ENCODE results near the gene SIL1. TPM values are rescaled to one million over a fixed set of nuclear protein-coding genes. Genes with fewer than 3 reads are reported as not detected.

The SIL1 gene
- total and polyA plus RNA-seq, 2 donors (not counting 3 experiments of a cell fraction or from before 2014, with no cell fraction given) = 47.6 to 67.2 TPM

GRCh38 chr5:139149477-139150199 lies 48.5 kb downstream of the SIL1 start:
- DNase-seq (ENCODE audit: low read depth, low spot score) (no peak), FAIRE-seq (no peak)
- intact Hi-C loops (cut with micrococcal nuclease) = no loop called here
- dilution Hi-C loops (cut with MboI; ENCODE audit: extremely low pct_ligation_motif_present, low sequenced_read_pairs) = no loop called here
- no peak overlapping the region for H3K4me3 ChIP-seq (replicated peaks in 1 of 3; ENCODE audit: insufficient read depth in 1 of 3, low read depth in 1 of 3, low read length in 3 of 3)
- H2AFZ ChIP-seq (ENCODE audit: low read depth, low read length) = no peak overlapping the region
- BruUV-seq (replicated peaks) = no TSS peak
- H3K27ac ChIP-seq (ENCODE audit: insufficient read depth, low read depth, low read length) = no peak overlapping the region
- H3K4me1 ChIP-seq (ENCODE audit: control insufficient read depth, extremely low read depth, insufficient read depth, low read length) = no peaks in the 10 kb centered on the region
- H3K79me2 ChIP-seq (ENCODE audit: control insufficient read depth, insufficient read depth, low read length) = no peaks in the 10 kb centered on the region
- no peaks in the 10 kb centered on the region for H3K36me3 ChIP-seq (ENCODE audit: control insufficient read depth in 2 of 2, extremely low read depth in 1 of 2, insufficient read depth in 2 of 2, low read length in 2 of 2)
- ChIA-PET POLR2A (no interaction called here), CTCF (interaction anchor here (1.2 kb wide), 1 partner anchor 9 kb away, joined by 3 read pairs; no protein-coding TSS in a partner anchor)
- H4K20me1 ChIP-seq (replicated peaks; ENCODE audit: control insufficient read depth, extremely low read depth, insufficient read depth, low read length) = no peaks in the 10 kb centered on the region
- H3K9me1 ChIP-seq (replicated peaks; ENCODE audit: control insufficient read depth, extremely low read depth, insufficient read depth, low read length) = no peaks in the 10 kb centered on the region
- no peak overlapping the region for H3K4me2 ChIP-seq (ENCODE audit: insufficient read depth, low read length)
- no peaks in the 10 kb centered on the region for H3K9me3 ChIP-seq (replicated peaks; ENCODE audit: control insufficient read depth, insufficient read depth, low read length)
- no peaks in the 10 kb centered on the region for H3K27me3 ChIP-seq (ENCODE audit: control insufficient read depth in 2 of 2, insufficient read depth in 2 of 2, low read length in 2 of 2)
- TF ChIP-seq JUN (IDR thresholded peaks at IDR 0.05; ENCODE audit: borderline replicate concordance, insufficient read depth, insufficient read length, low read depth) (no peak), MAX (IDR thresholded peaks at IDR 0.05; ENCODE audit: insufficient read depth, insufficient read length) (no peak), EZH2 (IDR thresholded peaks at IDR 0.05; ENCODE audit: borderline replicate concordance, low read depth, low read length, severe bottlenecking) (no peak), FOS (IDR thresholded peaks at IDR 0.05; ENCODE audit: borderline replicate concordance, insufficient read depth, low read length) (no peak), POLR2A (IDR thresholded peaks at IDR 0.05; ENCODE audit: low read depth, low read length) (no peak), MYC (IDR thresholded peaks at IDR 0.05; ENCODE audit: low read depth, low read length) (no peak), CTCF (IDR thresholded peaks at IDR 0.05; ENCODE audit: extremely low read depth in 1 of 2, insufficient read depth in 1 of 2, low read depth in 1 of 2, low read length in 2 of 2) (no peak), GATA2 (IDR thresholded peaks at IDR 0.05; ENCODE audit: insufficient read depth, insufficient read length, low read depth, low read length) (no peak), POLR2AphosphoS5 (IDR thresholded peaks at IDR 0.05; ENCODE audit: insufficient read depth, low read depth, low read length) (no peak)
- no peak overlapping the region for H3K9ac ChIP-seq (replicated peaks; ENCODE audit: extremely low read depth, insufficient read depth, low read length)
